Effector memory CD8-positive, alpha-beta T cell (primary cell): ENCODE data around the gene RBM17.
"Not testable (repeated sequence)": the region's sequence is repeated elsewhere in the genome, so short reads cannot be mapped to it uniquely, and the experiment has no call there.

ENCODE experiments used
- ATAC-seq: fragments of 150-1000 bp; cut with Tn5 transposase; replicated peaks from 2 replicates; pipeline ENCODE4 v1.10.0; 2021; ENCODE audit warnings: mild to moderate bottlenecking, moderate library complexity
- DNase-seq, 3 experiments: peaks; one replicate each; pipeline ENCODE4 v3.0.0; 2021
- H3K27ac Mint-ChIP-seq, 2 donors: one replicate each; pipeline ENCODE4 v1.8.0; 2022; ENCODE audit warnings: mild to moderate bottlenecking in 2 of 2, mixed read lengths in 2 of 2, moderate library complexity in 2 of 2
- H3K27me3 Mint-ChIP-seq, 2 donors: one replicate each; pipeline ENCODE4 v1.8.0; 2022; ENCODE audit warnings: mixed read lengths in 2 of 2
- H3K36me3 Mint-ChIP-seq: one replicate; pipeline ENCODE4 v1.8.0; 2022; ENCODE audit warnings: mild to moderate bottlenecking, moderate library complexity, mixed read lengths; ENCODE audit not compliant: insufficient read depth
- H3K4me1 Mint-ChIP-seq, 2 donors: one replicate each; pipeline ENCODE4 v1.8.0; 2022; ENCODE audit warnings: low read depth in 2 of 2, mixed read lengths in 2 of 2
- H3K4me3 Mint-ChIP-seq, 2 donors: one replicate each; pipeline ENCODE4 v1.8.0; 2022; ENCODE audit warnings: mild to moderate bottlenecking in 2 of 2, mixed read lengths in 2 of 2, moderate library complexity in 2 of 2
- H3K9me3 Mint-ChIP-seq, 2 donors: one replicate each; pipeline ENCODE4 v1.8.0; 2022; ENCODE audit warnings: mixed read lengths in 2 of 2

RBM17 gene

DNA sequence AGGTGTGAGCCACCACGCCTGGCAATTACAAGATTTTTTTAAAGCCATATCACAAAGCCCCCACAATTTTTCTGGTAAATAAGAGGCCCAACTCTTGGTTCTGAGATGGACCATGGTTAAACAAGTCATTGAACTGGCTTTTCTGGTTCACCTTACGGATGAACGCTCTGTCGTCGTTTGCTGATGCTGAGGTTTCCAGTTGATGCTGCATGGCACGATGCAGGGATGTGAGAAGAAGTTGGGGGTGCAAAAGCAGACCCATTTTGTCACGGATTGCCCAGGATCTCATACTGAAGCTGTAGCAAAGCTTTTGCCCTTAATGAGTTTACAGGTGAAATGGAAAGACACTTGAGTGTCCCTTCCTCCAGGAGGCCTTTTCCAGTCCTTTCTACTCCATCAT is 24.7 kb upstream of the RBM17 start:
- DNase-seq (no peak), ATAC-seq (no peak)
- H3K27ac Mint-ChIP-seq: no peak overlapping the region
- no peaks in the 10 kb centered on the region for H3K9me3 Mint-ChIP-seq
- peaks cover 25 to 30% of the 10 kb centered on the region in 2 donors for H3K4me1 Mint-ChIP-seq
- H3K4me3 Mint-ChIP-seq: no peak overlapping the region
- H3K27me3 Mint-ChIP-seq: no peaks in the 10 kb centered on the region
- peaks cover 13% of the 10 kb centered on the region for H3K36me3 Mint-ChIP-seq

DNA sequence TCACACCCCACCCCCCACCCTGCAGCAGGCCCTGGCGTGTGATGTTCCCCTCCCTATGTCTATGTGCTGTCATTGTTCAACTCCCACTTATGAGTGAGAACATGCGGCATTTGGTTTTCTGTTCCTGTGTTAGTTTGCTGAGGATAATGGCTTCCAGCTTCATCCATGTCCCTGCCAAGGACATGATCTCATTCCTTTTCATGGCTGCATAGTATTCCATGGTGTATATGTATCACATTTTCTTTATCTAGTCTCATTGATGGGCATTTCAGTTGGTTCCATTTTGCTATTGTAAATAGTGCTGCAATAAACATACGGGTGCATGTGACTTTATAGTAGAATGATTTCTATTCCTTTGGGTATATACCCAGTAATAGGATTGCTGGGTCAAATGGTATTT is 24.1 kb upstream of the RBM17 start:
- not testable (repeated sequence) for H3K27ac Mint-ChIP-seq, DNase-seq, ATAC-seq, H3K4me3 Mint-ChIP-seq, H3K9me3 Mint-ChIP-seq, H3K27me3 Mint-ChIP-seq
- Mint-ChIP-seq H3K36me3 (peaks cover 13% of the 10 kb centered on the region), H3K4me1 (peaks cover 21 to 29% of the 10 kb centered on the region in 2 donors)

DNA sequence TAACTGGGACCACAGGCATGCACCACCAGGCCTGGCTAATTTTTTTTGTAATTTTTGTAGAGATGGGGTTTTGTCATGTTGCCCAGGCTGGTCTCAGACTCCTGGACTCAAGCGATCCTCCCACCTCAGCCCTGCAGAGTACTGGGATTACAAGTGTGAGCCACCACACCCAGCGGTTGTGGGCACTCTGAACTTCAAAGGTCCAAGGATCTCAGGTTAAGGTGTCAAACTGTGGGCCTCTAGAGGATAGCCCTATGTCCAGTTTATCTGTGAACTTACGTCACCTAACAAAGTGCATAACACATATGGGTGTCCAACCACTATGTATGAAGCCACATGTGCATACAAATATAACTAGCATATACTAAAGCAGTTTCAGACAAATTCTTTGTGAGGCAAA is 23.4 kb upstream of the RBM17 start:
- Mint-ChIP-seq H3K36me3 (peaks cover 14% of the 10 kb centered on the region), H3K27me3 (peaks cover 0 to 4% of the 10 kb centered on the region in 2 donors), H3K27ac (no peak overlapping the region), H3K4me3 (no peak overlapping the region), H3K9me3 (no peaks in the 10 kb centered on the region), H3K4me1 (peaks cover 17 to 25% of the 10 kb centered on the region in 2 donors)
- ATAC-seq: no peak
- DNase-seq: no peak

DNA sequence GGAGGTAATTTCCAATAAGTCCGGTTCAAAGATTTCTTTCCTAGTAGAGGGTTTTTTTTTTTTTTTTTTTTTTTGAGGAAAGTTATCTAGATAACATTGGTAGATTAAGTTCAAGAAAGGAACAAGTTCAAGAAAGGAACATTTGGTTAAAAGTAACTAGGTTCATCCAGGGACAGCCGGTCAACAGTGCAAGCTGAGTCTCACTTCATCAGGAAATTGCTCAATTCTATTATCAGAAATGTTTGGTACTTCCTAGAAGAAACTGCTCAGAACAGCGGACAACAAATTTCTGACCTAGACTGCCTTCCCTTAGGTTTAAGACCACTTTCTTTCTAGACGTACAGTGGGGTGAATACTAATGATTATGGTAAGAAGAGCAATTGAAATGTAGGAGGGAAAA is 23.0 kb upstream of the RBM17 start:
- no peak for ATAC-seq
- Mint-ChIP-seq H3K27ac (no peak overlapping the region), H3K4me3 (no peak overlapping the region), H3K27me3 (peaks cover 0 to 7% of the 10 kb centered on the region in 2 donors), H3K36me3 (peaks cover 15% of the 10 kb centered on the region), H3K4me1 (peaks cover 17 to 25% of the 10 kb centered on the region in 2 donors), H3K9me3 (no peaks in the 10 kb centered on the region)
- DNase-seq: no peak

DNA sequence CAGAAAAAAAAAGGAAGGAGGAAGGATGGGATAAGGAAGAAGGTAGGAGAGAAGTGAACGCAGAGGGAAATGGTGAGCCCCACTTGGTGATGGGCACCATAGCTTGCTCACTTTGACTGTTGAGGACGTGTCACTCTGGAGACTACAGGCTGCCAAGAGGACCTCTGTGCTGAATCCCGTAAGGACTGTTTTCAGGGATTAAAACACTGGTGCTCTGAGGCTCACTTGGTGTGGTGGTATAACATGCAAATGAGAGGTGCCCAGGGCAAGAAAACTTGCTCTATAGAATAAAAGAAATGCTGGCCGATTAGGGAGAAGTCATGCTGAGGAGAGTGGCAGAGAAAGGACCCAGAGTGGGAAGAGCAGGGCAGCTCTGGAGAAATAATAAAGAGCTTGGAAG is 21.4 kb upstream of the RBM17 start:
- Mint-ChIP-seq H3K4me1 (peaks cover 19 to 23% of the 10 kb centered on the region in 2 donors), H3K4me3 (no peak overlapping the region), H3K27ac (no peak overlapping the region), H3K27me3 (peaks cover 7% of the 10 kb centered on the region in 2 donors), H3K9me3 (no peaks in the 10 kb centered on the region), H3K36me3 (peaks cover 9% of the 10 kb centered on the region)
- ATAC-seq (no peak), DNase-seq (no peak)

DNA sequence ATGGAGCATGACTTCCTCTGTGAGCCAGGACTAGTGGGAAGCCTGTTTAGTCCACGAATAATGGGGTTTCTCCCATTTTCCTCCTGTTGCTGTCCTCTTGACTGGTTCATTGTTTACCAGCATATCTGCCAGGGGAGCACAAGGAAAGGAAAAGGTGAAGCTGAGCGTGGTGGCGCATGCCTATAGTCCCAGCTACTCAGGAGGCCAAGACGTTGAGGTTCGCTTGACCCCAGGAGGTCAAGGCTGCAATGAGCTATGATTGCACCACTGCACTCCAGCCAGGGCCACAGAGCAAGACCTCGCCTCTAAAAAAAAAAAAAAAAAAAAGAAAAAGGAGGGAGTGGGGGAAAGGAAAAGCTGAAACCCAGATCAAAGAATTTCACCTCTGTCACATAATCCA is 20.8 kb upstream of the RBM17 start:
- ATAC-seq: no peak

DNA sequence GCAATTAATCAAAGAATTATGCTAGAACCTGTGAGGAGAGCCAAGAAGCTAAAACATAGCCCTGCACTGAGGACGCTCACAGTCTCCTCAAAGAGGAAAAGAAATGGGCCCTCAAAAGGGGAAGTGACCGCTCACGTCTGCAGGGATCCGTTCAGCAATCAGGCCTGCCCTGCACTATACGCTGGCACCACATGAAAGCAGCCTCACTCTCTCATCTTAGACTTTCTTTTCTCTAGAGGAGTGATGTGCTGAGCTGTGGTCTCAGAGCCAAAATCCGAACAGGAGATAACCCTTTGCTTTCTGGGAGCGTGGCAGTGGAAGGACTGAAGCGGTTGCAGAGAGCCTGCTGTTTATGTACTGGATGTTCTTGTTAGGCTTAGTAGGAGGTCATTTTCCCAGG is 20.4 kb upstream of the RBM17 start:
- ATAC-seq (peak; percentile 49), DNase-seq (no peak)
- H3K27me3 Mint-ChIP-seq: peaks cover 10% of the 10 kb centered on the region in 2 donors
- peaks cover 25% of the 10 kb centered on the region in 2 donors for H3K4me1 Mint-ChIP-seq
- H3K9me3 Mint-ChIP-seq: no peaks in the 10 kb centered on the region
- no peak overlapping the region for H3K4me3 Mint-ChIP-seq
- peaks cover 6% of the 10 kb centered on the region for H3K36me3 Mint-ChIP-seq
- H3K27ac Mint-ChIP-seq: no peak overlapping the region

More for the DNA sequence above, 20.8 kb upstream of the RBM17 start:
- peaks cover 7% of the 10 kb centered on the region in 2 donors for H3K27me3 Mint-ChIP-seq
- no peaks in the 10 kb centered on the region for H3K9me3 Mint-ChIP-seq
- DNase-seq: no peak
- peaks cover 6% of the 10 kb centered on the region for H3K36me3 Mint-ChIP-seq
- peaks cover 23 to 24% of the 10 kb centered on the region in 2 donors for H3K4me1 Mint-ChIP-seq
- no peak overlapping the region for H3K27ac Mint-ChIP-seq
- no peak overlapping the region for H3K4me3 Mint-ChIP-seq

DNA sequence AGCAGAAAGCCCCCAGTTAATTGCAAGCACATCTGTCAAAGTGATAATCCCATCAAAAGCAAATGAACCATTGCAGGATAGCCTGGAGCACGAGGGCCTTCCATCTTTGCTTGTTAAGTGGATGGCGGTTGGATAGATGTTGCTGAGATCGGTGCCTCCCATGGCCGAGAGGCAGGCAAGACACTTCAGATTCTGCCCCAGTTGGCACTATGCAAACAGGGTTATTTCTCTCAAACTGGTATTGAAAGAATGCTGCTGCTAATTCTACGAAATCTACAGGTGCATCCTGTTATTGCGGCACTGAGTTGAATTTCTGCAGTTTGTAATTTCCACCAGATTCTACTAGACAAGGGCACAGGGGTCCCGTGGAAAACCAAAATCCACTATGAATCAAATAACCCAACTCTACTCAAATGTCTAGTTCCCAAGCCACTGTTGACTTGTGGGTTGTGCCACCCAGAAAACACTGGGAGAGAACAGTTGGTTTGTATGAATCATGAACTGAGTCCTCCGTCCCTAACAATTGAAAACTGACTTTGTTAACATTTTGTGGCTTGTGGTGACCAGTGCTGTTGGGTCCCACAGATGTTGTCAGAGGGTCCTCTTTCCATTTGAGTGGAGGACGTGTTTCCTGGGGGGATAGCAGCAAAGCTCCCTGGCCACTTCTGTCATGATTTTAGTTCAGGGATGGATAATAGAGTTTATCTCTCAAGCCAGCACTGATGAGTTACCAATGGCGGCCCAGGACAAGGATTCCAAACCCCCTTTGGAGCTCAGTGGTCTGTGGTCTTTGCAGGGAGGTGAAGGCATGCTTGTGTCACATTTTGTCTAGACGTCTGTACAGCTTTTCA is 19.5 kb upstream of the RBM17 start:
- H3K27me3 Mint-ChIP-seq: peaks cover 18 to 19% of the 10 kb centered on the region in 2 donors
- H3K4me1 Mint-ChIP-seq: peaks cover 25 to 26% of the 10 kb centered on the region in 2 donors
- peaks cover 6% of the 10 kb centered on the region for H3K36me3 Mint-ChIP-seq
- peak; percentile 21 for ATAC-seq
- no peak for DNase-seq
- no peak overlapping the region for H3K27ac Mint-ChIP-seq
- no peak overlapping the region for H3K4me3 Mint-ChIP-seq
- H3K9me3 Mint-ChIP-seq: no peaks in the 10 kb centered on the region

DNA sequence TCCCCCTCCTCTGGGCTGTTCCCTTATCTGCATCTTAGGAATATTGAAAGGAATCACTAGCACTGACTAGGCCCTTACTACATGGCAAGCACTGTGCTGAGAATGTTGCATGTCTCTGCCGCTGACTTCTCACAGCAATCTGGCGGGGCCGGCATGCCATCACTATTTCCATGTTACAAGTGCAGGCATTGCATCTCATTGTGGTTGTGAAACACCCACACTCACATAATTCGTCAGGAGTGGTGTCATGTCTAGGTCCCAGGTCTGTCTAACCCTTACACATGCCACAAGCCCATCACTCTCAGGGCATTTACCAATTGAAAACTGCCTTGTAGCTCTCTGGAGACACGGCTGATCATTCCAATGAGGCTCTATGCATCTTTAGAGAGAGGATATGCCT is 18.2 kb upstream of the RBM17 start:
- H3K27ac Mint-ChIP-seq: no peak overlapping the region
- H3K27me3 Mint-ChIP-seq: peaks cover 23 to 29% of the 10 kb centered on the region in 2 donors
- no peaks in the 10 kb centered on the region for H3K9me3 Mint-ChIP-seq
- no peak for ATAC-seq
- H3K4me1 Mint-ChIP-seq: peaks cover 22 to 28% of the 10 kb centered on the region in 2 donors
- DNase-seq: no peak
- H3K4me3 Mint-ChIP-seq: no peak overlapping the region
- H3K36me3 Mint-ChIP-seq: peaks cover 6% of the 10 kb centered on the region

DNA sequence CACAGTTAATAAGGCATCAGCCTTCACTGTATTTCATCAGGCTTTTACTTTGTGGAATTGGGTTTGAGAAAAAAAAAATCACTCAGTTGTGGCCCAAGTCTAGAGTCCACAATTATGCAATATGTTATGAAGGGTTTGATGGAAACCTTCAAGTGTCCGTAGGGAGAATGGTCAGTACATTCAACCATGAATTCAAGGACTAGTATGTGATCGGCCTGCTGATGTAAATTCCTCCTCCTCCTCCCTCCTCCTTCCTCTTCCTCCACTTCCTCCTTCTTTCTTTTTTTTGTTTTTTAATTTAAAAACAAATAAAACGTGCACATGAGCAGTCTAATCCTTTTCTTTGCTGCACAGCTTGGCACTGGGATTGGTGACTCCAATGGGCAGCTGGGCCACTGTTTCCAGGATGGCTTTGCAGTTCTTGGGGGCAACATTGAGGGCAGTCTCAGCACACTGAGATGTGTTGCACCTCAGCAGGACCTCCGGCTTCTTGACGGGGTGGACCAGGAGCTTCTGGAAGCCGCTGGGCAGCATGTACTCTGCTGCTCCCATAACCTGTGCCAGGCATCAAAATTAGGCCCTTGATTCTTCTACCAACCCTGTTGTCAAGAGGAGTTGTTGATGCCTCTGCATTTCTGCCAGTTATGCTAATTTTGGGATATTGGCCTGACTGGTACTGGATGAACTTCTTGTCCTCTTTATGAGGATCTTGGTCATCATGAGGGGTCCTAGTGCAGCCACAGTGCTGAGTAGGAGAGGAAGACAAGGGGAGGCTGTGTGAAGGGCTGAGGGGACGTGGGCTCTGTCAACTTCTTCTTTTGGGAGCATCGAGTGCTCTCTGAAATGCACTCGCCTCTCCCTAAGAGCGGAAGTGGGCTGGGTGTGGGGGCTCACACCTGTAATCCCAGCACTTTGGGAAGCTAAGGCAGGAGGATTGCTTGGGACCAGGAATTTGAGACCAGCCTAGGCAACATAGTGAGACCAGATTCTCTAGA is 17.4 kb upstream of the RBM17 start:
- Mint-ChIP-seq H3K36me3 (peaks cover 6% of the 10 kb centered on the region), H3K27ac (peak overlapping the region in 1 of 2 donors; percentile 35), H3K4me3 (peak overlapping the region in 1 of 2 donors; percentile 53), H3K27me3 (peaks cover 27 to 35% of the 10 kb centered on the region in 2 donors), H3K9me3 (no peaks in the 10 kb centered on the region), H3K4me1 (peaks cover 14 to 22% of the 10 kb centered on the region in 2 donors)
- ATAC-seq: no peak
- no peak for DNase-seq

DNA sequence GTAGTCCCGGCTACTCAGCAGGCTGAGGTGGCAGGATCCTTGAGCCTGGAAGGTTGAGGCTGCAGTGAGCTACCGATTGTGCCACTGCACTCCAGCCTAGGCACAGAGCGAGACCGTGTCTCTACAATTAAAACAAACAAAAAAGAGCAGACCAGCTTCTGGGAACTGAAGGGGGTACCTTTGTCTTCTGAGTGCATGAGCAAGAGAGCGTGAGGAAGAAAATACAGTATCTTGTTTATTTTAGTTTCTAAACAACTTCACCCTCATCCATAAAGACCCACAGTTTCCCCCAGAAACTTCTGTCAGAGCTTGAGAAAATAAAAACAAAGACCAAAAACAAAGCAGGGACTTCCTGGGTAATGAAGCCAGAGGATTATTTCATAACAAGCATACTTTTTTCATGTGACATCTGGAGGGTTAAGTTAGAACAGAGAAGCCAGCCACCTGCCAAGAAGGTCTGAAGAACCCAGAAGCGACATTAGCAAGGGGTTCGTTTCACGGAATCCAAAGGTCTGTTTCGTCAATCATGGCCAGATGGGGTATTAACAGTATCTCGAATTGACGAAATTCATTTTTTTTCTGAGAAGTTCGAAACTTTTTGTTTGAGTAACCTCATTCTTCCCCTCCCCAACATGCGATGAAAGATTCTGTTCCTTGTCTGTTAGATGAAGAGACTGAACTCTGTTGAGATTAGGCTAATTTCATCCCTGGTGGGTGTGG is 16.5 kb upstream of the RBM17 start:
- Mint-ChIP-seq H3K27ac (peak overlapping the region; percentile 25 to 35), H3K36me3 (peaks cover 6% of the 10 kb centered on the region), H3K27me3 (peaks cover 34 to 37% of the 10 kb centered on the region in 2 donors), H3K4me1 (peaks cover 14 to 22% of the 10 kb centered on the region in 2 donors), H3K9me3 (no peaks in the 10 kb centered on the region), H3K4me3 (peak overlapping the region; percentile 53 to 64)
- ATAC-seq (peak; percentile 35), DNase-seq (no peak)

DNA sequence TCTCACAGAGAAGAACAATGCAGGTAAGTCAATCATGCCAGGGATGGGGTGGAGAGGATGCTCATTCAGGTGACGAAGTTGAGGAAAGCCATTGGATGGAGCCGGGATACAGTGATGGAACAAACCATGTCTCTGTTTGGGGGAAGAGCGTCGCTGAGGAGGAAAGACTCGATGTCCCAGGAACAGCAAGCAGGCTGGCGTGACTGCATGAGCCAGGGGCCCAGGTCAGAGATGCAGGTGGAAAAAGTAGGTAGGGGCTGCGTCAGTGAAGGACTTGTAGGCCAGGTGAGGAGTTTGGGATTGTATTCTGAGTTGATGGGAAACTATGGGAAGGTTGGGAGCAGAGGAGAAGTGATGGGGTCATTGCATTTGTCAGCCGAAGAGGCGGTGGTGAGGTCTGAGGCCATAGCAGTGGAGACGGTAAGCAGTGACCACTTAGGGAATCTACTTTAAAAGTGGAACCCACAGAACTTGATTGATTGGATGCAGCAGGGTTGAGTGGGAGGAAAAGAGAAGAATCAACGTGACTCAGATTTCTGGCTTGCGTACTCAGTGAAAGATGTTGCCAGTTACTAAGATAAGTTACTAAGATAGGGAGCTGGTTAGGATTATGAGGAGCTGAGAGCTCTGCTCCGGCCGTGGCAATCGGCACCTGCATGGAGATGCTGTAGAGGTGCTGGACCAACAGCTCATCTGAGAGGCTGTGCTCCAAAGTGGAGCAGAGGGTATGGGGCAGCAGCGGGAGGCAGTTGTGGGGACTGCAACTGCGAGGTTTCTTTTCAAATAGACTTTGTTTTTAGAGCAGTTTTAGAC is 14.1 kb upstream of the RBM17 start:
- H3K4me1 Mint-ChIP-seq: peaks cover 14 to 22% of the 10 kb centered on the region in 2 donors

More for the DNA sequence above, 14.1 kb upstream of the RBM17 start:
- Mint-ChIP-seq H3K4me3 (peak overlapping the region in 1 of 2 donors; percentile 7), H3K9me3 (no peaks in the 10 kb centered on the region), H3K27ac (no peak overlapping the region), H3K36me3 (peaks cover 6% of the 10 kb centered on the region), H3K27me3 (peaks cover 34 to 37% of the 10 kb centered on the region in 2 donors)
- DNase-seq (no peak), ATAC-seq (peak; percentile 41)
